Kidney epithelial cell (primary cell): ENCODE data around the gene AOC1. TPM values are rescaled to one million over a fixed set of nuclear protein-coding genes. Genes with fewer than 3 reads are reported as not detected.

Experiments
- DNase-seq: peaks from one replicate; pipeline ENCODE4 v3.0.0-alpha.2; 2010; ENCODE audit warnings: low read depth
- H3K27me3 ChIP-seq: 2 replicates; pipeline ENCODE4 v1.6.0; 2011; ENCODE audit warnings: low read length; ENCODE audit not compliant: control insufficient read depth, insufficient read depth
- H3K36me3 ChIP-seq: 2 replicates; pipeline ENCODE4 v1.5.1; 2011; ENCODE audit warnings: low read length; ENCODE audit not compliant: control insufficient read depth, insufficient read depth
- H3K4me3 ChIP-seq: 2 replicates; pipeline ENCODE4 v1.5.1; 2011; ENCODE audit warnings: low read depth, mild to moderate bottlenecking, control low read depth, low read length
- CTCF ChIP-seq: IDR thresholded peaks from 2 replicates; pipeline ENCODE4 v1.5.1; 2011; ENCODE audit warnings: mild to moderate bottlenecking, moderate library complexity, low read length, control low read depth, inconsistent platforms; ENCODE audit not compliant: insufficient read depth, poor library complexity, severe bottlenecking
- total RNA-seq: library from RNA; depleted of rRNA; stranded (reverse); fragments of >200 nt; gene quantifications from 2 replicates; pipeline ENCODE4 v1.2.3, GENCODE V29; 2015

AOC1 gene
- total RNA-seq, 1 donor from 2014 or later: 1.0 TPM

DNA sequence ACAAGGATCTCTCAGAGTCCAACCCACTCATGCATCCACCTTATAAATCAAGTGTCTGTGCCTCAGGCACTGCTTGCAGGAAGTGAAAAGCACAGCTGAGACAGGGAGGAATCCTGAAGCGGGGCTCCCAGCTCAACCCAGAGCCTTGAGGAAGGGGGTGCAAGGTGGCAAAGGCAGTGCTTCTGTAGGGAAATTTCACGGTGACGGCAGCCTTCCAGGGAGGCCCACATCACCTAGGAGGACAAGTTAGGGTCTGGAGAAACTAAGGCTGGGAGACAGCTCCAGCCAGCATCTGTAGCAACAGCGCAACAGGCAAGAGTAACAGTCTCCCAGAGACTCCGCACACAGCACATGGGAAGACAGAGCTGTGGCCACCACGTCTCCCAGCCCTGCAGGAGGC is 2.7 kb downstream of the AOC1 start:
- no peak for TF ChIP-seq CTCF
- no peak for DNase-seq
- H3K4me3 ChIP-seq: no peak overlapping the region
- peaks cover 2% of the 10 kb centered on the region for H3K27me3 ChIP-seq
- no peaks in the 10 kb centered on the region for H3K36me3 ChIP-seq

DNA sequence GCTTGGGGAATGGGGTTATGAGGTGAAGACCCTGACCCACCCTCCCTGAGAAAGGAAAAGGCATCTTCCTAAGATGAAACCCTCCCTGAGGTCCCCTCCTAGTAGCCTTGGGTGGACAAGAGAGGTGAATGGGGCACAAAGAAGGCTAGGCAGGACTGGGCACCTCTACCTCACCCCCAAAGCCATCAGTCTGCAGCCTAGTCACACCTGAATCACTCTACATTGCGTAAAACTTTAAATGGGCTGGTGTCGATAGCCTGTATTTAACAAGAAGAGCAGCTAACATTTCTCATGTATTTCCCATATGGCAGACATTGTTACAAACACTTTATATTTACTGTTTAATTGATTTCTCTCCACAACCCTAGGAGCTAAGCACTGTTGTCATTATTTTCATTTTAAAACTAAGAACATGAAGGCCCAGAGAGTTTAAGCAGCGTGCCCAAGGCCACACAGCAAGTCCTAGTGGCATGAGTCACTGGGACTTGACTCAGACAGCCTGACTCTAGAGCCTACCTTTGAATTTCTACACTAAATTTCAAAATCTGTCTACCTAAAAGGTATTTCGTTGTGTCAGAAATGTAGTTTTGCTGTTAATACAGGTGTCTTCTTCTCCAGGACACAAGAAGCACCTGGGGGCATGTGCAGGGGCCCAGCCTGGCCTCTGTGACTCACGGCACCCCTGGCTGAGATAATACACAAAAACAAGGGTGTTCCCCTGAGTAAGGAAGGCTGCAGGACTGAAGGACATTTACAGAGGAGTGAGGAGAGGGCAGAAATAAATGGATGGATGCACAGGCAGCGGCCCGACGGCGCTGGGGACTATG is 3.4 kb downstream of the AOC1 start:
- Histone ChIP-seq H3K4me3 (no peak overlapping the region), H3K27me3 (peaks cover 2% of the 10 kb centered on the region), H3K36me3 (no peaks in the 10 kb centered on the region)
- no peak for DNase-seq
- TF ChIP-seq CTCF: no peak

- Histone ChIP-seq H3K4me3 (no peak overlapping the region), H3K36me3 (no peaks in the 10 kb centered on the region), H3K27me3 (peaks cover 2% of the 10 kb centered on the region)
- TF ChIP-seq CTCF: no peak
- DNase-seq: no peak
Measured at GRCh38 chr7:150856303-150857275, 4.3 kb downstream of the AOC1 start.

- no peaks in the 10 kb centered on the region for H3K36me3 ChIP-seq
- no peak for DNase-seq
- TF ChIP-seq CTCF: no peak
- H3K27me3 ChIP-seq: peaks cover 2% of the 10 kb centered on the region
- H3K4me3 ChIP-seq: no peak overlapping the region
Measured at GRCh38 chr7:150857276-150858055, 5.1 kb downstream of the AOC1 start.

GRCh38 chr7:150858236-150859197 is 6.2 kb downstream of the AOC1 start:
- Histone ChIP-seq H3K36me3 (no peaks in the 10 kb centered on the region), H3K27me3 (peaks cover 2% of the 10 kb centered on the region), H3K4me3 (no peak overlapping the region)
- TF ChIP-seq CTCF: no peak
- DNase-seq: no peak
